Cardiac septum (tissue), 1 donor: ENCODE data around the gene TACC2. TPM values are rescaled to one million over a fixed set of nuclear protein-coding genes. Genes with fewer than 3 reads are reported as not detected.
"Not testable (repeated sequence)": the region's sequence is repeated elsewhere in the genome, so short reads cannot be mapped to it uniquely, and the experiment has no call there.

Source experiments
- DNase-seq: peaks from one replicate; pipeline ENCODE4 v3.0.0-alpha.2; 2020; ENCODE audit warnings: low spot score
- intact Hi-C: fragments of 100-400 bp; cut with DNase I; formaldehyde crosslinking; loops from one replicate; pipeline ENCODE4 v1.14.0; 2022
- total RNA-seq: library from RNA; stranded (reverse); fragmentation: NEBNext Ultra II Directional; extraction: Animal tissue kit (Norgen Biotek cat#: 25700); gene quantifications from one replicate; pipeline ENCODE4 v1.2.1, GENCODE V29; 2021
- donor health status: DM: no; HTN: no; CAD: no.

Gene TACC2
- total RNA-seq, 1 donor from 2014 or later = 282 TPM

- no peak for DNase-seq
- intact Hi-C loops = loop anchor here (5.0 to 10.0 kb wide), 2 partner anchors 124 to 214 kb away; partner anchors contain the start of gene ATE1
Observed at GRCh38 chr10:122050811-122051210, 61.8 kb downstream of the TACC2 start.

- intact Hi-C loops = loop anchor here (2.0 to 10.0 kb wide), 3 partner anchors 89 to 213 kb away; partner anchors contain the start of gene ATE1
- no peak for DNase-seq
Observed at GRCh38 chr10:122051609-122052385, 62.8 kb downstream of the TACC2 start.

DNA sequence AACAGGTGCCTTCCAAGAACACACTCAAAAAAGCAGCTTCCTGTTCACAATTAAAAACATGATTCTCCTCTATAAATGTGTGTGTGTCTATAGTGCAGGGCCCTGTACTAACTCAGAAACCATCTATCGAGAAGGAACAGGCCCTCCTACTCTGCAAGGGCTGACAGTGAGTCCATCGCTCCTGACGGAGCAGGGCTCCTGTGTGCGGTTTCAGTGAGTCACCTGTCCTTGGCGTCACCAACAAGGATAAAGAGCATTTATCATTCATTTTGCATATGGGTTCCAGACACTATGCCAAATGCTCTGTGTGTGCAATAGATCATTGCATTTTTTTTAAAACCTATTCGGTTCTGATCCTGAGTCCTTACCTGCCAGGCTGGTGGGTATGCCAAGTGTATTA is 63.7 kb downstream of the TACC2 start:
- no peak for DNase-seq
- intact Hi-C loops = loop anchor here (2.0 to 10.0 kb wide), 3 partner anchors 88 to 212 kb away; partner anchors contain the start of gene ATE1

- intact Hi-C loops = loop anchor here (2.0 to 10.0 kb wide), 3 partner anchors 87 to 211 kb away; partner anchors contain the start of gene ATE1
- no peak for DNase-seq
Observed at GRCh38 chr10:122053314-122053713, 64.4 kb downstream of the TACC2 start.

- intact Hi-C loops = loop anchor here (1.0 to 10.0 kb wide), 3 partner anchors 58 to 210 kb away; partner anchors contain the start of gene ATE1
- DNase-seq = no peak
Observed at GRCh38 chr10:122054048-122055025, 65.4 kb downstream of the TACC2 start.

DNA sequence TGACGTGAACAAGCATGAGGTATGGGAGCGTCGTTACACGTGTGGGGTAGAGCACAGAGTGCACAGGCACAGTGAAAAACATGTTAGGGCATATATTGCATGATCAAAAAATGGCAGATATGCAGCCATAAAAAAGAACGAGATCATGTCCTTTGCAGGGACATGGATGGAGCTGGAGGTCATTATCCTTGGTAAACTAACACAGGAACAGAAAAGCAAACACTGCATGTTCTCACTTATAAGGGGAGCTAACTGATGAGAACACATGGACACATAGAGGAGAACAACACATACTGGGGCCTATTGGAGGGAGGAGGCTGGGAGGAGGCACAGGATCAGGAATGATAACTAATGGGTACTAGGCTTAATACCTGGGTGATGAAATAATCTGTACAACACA is 66.3 kb downstream of the TACC2 start:
- no peak for DNase-seq
- intact Hi-C loops = loop anchor here (10.0 kb wide), 1 partner anchor 210 kb away; no protein-coding TSS in a partner anchor

- DNase-seq = no peak
- intact Hi-C loops = loop anchor here (10.0 kb wide), 1 partner anchor 208 kb away; no protein-coding TSS in a partner anchor
Observed at GRCh38 chr10:122056431-122057094, 67.6 kb downstream of the TACC2 start.

DNA sequence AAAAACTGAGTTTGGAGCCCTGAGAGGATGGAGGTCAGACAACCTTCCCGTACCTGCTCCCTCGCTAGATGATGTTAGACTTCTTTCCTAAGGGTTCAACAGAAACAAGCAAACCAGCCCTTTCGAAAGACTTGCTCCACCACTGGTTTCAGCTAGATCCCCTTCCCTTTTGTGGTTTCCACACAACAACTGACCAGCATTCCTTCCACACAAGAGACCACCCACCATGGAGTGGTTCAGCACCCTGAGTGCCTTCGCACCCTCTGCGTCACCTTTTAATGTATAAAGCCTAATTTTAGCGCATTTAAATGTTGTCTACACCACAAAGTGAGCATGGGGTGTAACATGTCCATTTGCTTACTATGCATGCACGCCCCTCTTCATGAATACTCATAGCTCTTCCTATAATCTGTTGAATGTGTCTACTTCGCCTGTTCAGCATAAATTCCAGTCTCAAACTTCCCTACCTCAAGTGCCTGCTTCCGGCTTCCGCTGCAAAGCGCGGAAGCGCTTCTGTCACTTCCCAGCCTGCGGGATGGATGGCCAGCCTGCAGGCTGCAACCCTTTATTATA is 69.0 kb downstream of the TACC2 start:
- DNase-seq = no peak
- intact Hi-C loops = loop anchor here (10.0 kb wide), 1 partner anchor 207 kb away; no protein-coding TSS in a partner anchor

- intact Hi-C loops = no loop called here
- DNase-seq = no peak
Observed at GRCh38 chr10:122060250-122060649, 71.3 kb downstream of the TACC2 start.

GRCh38 chr10:122062831-122063674 is 74.1 kb downstream of the TACC2 start:
- peak; percentile 86 for DNase-seq
- intact Hi-C loops = loop anchor here (1.0 to 2.0 kb wide), 2 partner anchors 50 to 78 kb away; no protein-coding TSS in a partner anchor

DNA sequence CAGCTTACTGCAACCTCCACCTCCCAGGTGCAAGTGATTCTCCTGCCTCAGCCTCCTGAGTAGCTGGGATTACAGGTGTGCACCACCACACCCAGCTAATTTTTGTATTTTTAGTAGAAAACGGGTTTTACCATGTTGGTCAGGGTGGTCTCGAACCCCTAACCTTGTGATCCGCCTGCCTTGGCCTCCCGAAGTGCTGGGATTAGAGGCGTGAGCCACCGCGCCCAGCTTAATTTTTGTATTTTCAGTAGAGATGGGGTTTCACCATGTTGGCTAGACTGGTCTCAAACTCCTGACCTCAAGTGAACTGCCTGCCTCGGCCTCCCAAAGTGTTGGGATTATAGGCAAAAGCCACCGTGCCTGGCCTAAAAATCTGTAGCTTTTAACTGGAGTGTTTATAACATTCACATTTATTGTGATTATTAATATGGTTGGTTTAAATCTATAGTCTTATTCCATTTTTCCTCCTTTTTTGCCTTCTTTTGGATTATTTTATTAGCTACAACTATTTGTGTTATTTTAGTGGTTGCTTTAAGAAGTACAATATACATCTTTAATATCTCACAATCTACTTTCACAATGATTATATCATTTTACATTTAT is 77.5 kb downstream of the TACC2 start:
- DNase-seq, intact Hi-C loops: not testable (repeated sequence)

DNA sequence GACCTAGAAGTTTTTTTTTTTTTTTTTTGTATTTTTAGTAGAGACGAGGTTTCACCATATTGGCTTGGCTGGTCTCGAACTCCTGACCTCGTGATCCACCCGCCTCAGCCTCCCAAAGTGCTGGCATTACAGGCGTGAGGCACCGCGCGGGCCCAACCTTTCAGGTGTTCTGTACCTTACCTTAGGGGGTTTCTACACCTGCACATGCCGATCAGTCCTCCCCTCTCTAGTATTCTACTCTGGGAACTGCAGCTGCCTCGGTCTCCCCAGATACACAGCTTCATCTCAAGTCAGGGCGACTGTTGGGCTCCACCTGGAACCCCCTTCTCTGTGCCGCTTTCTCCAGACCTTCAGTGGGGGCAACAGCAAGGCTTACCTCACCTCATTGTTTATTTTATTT is 79.9 kb downstream of the TACC2 start:
- DNase-seq = no peak
- intact Hi-C loops = no loop called here

GRCh38 chr10:122072491-122072890 is 83.5 kb downstream of the TACC2 start:
- intact Hi-C loops = no loop called here

DNA sequence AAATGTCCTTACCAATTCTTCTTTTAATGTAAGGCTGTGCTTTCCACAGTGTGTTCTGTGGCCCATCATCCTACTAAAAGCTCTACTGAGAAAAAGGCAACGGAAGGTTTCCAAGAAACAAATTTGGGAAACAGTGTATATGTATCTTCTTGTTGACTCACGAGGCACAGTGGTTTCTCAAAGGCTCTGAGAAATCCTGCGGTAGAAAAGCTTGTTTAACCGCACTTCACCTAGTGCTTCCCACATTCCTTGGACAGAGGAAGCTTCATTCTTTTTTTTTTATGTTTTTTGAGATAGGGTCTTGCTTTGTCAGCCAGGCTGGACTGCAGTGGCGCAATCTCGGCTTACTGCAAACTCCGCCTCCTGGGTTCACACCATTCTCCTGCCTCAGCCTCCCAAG is 84.5 kb downstream of the TACC2 start:
- DNase-seq = no peak
- intact Hi-C loops = no loop called here

More at GRCh38 chr10:122072491-122072890, 83.5 kb downstream of the TACC2 start:
- DNase-seq = no peak

DNA sequence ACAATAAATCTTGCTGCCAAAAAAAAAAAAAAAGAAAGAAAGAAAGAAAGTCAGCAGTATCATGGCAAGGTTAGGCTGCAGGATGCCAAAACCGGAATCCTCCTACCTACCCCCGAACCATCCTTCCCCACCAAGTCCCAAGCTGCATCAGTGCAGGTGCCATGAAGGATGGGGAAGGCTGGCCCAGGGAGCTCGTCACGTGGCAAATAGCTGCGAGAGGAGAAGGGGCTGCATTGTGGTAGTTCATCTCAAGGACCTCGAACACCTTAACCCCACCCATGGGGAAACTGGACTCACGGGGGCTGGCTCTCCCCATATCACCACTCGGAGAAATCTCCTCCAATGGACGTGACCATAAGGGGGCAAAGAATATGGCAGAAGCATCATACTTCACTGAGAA is 86.2 kb downstream of the TACC2 start:
- intact Hi-C loops = no loop called here
- DNase-seq = no peak

- intact Hi-C loops, DNase-seq: not testable (repeated sequence)
Observed at GRCh38 chr10:122075876-122076275, 86.9 kb downstream of the TACC2 start.

- DNase-seq = no peak
- intact Hi-C loops = no loop called here
Observed at GRCh38 chr10:122077311-122077875, 88.4 kb downstream of the TACC2 start.
